ENCODE results near the gene GARIN5A.
"Not testable (repeated sequence)": the region's sequence is repeated elsewhere in the genome, so short reads cannot be mapped to it uniquely, and the experiment has no call there.

The GARIN5A gene

DNA sequence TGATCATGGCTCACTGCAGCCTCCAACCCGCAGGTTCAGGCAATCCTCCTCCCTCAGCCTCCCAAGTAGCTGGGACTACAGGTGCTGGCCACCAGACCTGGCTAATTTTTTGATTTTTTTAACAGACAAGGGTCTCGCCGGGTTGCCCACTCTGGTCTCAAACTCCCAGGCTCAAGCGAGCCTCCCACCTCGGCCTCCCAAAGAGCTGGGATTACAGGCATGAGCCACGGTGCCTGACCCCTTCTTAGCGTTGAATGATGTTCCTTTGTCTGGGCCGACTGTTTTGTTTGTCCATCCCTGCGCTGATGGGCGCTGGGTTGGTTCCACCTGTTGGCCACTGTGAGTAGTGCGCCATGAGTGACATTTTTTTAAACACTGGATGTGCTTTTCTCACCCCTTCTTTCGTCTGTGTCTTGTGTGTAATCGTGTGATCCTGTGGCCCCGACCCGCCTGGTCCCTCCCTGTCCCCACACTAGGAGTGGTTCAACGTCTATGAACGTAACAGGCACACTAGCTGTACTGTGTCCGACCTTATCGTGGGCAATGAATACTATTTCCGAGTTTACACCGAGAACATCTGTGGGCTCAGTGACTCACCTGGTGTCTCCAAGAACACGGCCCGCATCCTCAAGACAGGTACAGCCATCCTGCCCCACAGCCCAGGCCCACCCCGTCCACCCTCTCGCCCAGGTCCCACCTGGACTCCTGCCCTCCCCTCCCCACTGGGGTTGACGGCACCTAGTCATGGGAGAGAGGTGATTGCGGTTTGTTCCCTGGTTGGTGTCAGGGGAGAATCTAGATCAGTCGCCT is 15.4 kb downstream of the GARIN5A start:
- peak; percentile 33 for DNase-seq

DNA sequence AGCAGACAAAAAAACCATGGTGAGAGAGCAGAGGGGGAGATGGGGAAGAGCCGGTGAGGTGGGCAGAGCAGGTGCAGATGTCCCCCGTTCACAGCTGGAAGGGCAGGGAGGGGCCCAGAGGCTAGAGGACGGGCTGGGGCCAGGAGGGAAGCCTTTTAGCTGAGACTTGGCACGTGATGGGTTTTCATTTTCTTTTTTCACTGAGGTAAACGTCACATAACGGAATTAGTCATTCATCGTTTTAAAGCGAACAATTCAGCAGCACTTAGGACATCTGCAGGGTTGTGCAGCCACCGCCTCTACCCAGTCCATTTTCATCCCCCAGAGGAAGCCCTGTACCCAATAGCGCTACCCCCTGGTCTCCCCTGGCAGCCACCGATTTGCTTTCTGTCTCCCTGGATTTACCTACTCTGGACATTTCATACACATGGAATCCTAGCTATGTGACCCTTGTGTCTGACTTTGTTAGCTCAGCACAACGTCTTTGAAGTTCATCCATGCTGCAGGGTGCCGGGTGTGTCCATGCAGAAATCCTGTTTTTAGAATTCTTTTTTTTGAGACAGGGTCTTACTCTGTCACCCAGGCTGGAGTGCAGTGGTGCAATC is 16.4 kb downstream of the GARIN5A start:
- DNase-seq, result no peak

DNA sequence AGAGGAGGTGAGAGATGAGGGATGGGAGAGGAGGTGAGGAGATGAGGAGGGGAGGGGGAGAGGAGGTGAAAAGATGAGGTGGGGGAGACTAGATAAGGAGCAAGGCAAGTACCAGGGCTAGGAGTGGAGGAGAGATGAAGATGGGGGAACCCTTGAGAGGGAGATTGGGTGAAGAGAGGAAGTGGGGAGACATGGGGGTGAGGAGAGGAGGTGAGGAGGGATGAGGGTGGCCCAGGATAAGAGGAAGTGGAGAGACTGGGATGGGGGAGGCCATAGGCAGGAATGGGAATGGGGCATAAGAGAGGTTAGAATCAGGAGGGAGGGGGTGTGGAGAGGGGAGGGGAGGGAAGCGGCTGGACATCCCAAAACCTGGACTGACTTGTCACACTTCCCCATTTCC is 17.0 kb downstream of the GARIN5A start:
- no peak for DNase-seq

DNA sequence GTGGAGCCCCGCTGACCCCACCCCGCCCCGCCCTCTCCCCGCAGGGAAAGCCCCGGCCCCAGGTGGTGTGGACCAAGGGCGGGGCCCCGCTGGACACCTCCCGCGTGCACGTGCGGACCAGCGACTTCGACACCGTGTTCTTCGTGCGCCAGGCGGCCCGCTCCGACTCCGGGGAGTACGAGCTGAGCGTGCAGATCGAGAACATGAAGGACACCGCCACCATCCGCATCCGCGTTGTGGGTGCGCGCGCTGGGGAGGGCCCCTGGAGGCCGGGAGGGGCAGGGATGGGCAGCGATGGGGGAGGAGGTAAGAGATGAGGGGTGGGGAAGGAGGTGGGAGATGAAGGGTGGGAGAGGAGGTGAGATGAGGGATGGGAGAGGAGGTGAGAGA is 17.6 kb downstream of the GARIN5A start:
- DNase-seq, result no peak

DNA sequence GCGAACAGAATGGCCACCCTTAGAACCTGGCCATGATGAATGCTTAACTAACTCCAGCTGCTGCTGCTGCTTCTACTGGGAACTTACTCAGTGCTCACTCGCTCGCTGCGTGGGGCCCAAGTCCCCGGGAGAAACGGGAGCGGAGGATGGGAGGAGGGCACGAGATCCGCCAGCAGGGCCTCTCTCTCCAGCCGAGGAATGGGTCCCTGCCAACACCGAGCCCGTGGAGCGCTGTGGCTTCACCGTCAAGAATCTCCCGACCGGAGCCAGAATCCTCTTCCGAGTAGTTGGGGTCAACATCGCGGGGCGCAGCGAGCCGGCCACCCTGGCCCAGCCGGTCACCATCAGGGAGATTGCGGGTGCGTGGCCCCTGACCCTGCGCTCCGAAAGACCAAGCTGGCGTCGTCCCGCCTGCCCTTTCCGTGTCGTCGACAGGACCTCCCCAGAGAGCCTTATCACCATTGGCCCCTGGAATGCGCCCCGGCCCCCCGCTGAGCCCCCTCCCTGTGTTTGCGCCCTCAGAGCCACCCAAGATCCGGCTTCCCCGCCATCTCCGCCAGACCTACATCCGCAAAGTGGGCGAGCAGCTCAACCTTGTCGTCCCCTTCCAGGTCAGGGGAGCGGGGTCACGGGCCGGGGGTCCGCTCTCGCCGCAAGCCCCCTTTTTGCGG is 18.1 kb downstream of the GARIN5A start:
- DNase-seq, result no peak

DNA sequence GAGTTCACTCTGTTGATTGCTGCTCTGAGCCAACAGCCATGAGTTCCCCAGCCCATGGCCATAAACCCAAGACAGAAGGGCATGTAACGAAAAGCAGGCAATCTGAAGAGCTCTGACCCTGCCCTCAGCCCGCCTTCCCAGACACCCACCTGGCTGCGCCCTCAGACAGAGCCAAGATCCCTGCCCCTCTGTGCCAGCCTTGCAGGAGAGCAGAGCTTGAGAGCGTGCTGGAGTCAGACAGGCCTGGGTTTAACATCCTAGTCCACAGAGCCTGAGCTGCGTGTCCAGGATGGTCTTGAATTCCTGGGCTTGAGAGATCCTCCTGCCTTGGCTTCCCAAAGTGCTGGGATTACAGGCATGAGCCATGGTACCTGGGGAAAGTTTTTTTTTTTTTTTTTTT is 19.3 kb downstream of the GARIN5A start:
- no peak for DNase-seq

DNA sequence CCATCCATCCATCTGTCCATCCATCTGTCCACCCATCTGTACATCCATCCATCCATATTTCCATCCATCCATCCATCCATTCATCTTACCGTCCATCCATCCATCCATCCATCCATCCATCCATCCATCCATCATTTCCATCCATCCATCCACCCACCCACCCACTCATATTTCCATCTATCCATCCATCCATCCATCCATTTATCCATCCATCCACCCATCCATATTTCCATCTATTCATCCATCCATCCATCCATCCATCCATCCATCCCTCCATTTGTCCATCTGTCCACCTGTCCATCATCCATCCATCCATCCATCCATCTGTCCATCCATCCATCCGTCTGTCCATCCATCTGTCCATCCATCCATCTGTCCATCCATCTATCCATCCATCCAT is 20.7 kb downstream of the GARIN5A start:
- DNase-seq, result no peak

DNA sequence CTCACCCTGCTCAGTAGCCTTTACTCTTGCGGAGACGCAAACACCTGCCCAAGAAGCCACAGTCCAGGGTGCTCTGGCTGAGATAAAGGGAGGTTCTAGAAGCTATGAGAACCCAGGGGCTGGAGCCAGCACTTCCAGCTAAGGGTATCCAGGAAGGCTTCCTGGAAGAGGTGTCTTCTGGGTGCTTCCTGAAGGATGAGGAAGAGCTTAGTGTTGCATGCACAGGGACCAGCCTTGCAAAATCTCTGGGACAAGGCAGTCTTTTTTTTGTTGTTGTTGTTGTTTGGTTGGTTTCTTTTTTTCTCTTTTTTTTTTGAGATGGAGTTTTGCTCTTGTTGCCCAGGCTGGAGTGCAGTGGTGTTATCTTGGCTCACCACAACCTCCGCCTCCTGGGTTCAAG is 23.4 kb downstream of the GARIN5A start:
- no peak for DNase-seq

DNA sequence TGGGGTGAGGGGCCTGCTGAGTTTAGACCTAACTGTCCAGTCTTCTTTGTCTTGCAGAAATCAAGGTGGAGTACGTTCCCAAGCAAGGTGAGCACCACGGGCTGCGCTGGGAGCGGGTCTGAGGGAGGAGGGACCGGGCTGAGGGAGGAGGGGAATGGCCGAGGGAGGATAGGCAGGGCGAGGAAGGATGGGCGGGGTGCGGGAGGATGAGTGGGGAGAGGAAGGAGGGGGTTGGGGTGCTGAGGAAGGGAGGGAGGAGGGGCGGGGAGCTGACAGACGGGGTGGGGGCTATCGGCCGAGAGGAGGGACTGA is 25.5 kb downstream of the GARIN5A start:
- no peak for DNase-seq

DNA sequence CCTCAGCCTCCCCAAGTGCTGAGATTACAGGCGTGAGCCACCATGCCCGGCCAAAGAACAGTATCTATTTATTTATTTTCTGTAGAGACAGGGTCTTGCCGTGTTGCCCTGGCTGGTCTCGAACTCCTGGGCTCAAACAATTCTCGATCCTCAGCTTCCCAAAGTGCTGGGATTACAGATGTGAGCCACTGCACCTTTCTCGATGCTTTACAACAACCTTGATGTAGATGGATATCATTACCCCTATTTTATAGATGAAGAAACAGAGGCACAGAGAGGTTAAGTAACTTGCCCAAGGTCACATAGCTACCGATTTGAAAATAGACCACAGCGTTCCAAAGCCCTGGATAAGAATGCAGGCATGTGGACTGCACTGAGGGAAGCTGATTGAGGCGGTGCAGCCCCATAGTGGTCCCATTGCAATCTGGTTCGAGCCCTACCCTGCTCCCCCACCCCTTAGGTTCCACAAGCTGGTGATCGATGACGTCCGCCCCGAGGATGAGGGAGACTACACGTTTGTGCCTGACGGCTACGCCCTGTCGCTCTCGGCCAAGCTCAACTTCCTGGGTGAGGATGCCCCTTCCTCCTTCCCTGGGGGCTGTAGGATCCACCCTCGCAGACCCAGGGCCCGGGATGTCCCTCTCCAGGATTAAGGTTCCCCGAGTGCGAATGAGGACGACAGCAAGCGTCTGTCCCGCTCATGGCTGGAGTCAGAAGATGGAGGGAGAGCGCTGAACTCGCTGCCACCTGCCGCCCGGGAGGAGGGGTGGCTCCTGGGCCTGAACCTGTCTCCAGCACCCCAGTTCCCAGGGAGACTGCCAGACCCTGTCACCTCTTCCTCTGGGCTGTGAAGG is 26.1 kb downstream of the GARIN5A start:
- no peak for DNase-seq

DNA sequence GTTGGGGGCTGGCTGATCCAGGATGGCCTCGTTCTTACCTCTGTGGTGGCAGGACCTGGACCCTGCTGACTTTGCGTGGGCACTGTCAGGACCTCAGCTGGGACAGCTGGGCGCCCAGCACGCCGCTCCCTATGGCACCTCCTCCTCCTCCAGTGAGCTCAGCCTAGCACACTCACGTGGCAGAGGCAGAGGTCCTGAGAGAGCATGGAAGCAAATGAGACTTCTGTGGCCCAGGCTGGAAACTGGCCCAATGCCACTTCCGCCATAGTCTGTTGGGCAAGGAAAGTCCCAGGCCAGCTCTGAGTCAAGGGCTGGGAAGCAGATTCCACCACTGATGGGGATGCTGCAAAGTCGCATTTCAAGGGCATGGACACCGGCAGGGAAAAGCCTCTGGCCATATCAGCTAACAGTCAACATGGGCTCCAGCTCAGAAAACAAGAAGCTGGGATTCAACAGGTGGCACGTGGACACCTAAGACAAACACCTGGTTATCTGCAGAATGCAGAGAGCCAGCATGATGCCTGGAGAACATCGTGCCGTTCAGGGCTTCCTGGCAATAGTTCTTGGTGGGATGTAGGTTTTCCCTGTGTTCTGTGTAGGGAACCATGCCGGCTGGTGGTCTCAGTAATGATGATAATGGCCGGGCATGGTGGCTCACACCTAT is 27.3 kb downstream of the GARIN5A start:
- no peak for DNase-seq

DNA sequence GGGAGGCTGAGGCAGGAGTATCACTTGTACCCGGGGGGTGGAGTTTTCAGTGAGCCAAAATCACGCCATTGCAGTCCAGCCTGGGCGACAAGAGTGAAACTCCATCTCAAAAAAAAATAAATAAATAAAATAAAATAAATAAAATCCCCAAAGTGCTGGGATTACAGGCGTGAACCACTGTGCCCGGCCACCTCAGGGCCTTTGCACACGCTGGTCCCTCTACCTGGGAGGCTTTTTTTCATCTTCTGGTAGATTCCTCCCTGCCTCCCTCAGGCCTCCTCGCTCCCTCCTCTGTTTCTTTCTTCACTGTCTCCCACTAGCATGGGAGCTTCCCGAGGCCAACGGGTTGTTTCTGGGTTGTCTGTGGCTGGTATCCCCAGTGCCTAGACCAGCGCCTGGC is 28.9 kb downstream of the GARIN5A start:
- no peak for DNase-seq

DNA sequence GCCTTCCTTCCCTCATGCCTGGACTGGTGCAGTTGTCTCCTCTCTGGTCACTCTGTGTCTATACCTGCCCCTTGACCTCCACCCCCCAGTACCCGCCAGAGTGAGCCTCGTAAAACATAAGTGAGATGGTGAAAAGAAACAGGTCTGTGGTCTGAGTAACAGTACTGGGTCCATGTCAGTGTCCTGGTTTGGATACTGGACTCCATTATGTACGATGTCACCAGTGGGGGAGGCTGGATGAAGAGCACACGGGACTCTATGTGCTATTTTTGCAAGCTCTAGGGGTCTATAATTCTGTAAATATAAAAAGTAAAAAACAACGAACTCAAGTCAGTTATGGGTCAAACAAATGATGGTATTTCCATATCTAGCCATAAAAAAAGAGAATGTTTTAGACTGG is 29.6 kb downstream of the GARIN5A start:
- DNase-seq, result no peak

DNA sequence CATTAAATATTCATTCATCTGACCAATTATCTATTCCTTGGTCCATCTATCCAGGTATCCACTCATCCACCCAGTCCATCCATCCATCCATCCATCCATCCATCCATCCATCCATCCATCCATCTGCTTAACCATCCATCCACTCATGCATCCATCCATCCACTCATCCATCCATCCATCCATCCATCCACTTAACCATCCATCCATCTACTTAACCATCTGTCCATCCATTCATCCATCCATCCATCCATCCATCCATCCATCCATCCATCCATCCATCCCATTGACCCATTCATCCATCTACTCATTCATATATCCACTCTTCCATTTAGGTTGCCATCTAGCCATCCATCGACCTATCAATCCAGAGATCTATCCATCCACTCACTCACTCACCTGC is 32.6 kb downstream of the GARIN5A start:
- no peak for DNase-seq

DNA sequence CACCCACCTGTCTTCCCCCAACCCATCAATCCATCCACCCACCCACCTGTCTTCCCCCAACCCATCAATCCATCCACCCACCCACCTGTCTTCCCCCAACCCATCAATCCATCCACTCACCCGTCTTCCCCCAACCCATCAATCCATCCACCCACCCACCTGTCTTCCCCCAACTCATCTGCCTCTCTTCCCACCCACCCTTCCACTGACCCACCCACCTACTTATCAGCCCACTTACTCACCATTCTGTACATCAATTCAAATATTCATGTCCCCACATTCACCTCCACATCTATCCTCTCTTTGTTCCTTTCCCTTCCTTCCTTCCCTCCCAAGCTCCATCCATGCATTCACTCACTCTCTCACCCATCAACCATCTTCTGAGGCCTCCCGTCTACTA is 37.5 kb downstream of the GARIN5A start:
- DNase-seq, result not testable (repeated sequence)

DNA sequence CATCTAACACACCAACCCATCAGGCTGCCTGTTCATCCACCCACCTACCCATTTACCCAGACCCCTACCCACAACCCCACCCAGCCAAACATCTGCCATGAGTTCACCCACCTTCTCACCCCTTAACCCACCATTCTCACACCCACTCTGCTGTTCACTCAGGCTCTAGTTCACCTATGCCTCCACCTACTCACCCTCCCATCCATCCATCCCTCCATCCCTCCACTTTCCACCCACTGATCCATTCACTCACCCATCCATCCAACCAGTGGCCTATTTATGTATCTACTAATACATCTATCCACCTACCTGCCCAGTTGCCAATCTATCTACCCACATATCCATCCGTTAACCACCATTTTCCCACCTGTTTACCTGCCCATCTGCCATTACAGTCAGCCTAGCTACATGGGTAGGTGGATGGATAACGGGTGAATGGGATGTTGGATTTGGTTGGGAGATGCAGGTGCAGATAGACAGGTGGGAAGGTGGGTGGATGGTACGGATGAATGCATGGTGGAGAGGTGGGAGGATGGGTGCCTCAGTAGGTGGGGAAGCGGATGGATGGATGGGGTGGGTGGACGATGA is 38.7 kb downstream of the GARIN5A start:
- no peak for DNase-seq

DNA sequence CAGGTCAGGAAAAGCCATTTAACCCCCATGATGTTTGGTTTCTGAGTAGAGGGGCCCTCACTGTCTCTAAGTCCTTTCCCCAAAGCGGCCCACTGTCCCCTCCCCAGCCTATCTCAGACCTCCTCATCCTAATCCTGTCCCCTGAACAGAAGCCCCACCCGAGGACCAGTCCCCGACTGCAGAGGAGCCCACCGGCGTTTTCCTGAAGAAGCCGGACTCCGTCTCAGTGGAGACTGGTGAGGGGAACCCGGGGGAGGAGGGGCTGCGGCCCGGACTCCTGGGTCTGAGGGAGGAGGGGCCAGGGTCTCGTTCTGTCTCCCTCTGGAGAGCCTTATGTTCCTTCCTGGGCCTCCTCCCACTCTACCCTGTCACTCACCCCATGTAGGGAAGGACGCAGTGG is 41.0 kb downstream of the GARIN5A start:
- DNase-seq, result no peak

DNA sequence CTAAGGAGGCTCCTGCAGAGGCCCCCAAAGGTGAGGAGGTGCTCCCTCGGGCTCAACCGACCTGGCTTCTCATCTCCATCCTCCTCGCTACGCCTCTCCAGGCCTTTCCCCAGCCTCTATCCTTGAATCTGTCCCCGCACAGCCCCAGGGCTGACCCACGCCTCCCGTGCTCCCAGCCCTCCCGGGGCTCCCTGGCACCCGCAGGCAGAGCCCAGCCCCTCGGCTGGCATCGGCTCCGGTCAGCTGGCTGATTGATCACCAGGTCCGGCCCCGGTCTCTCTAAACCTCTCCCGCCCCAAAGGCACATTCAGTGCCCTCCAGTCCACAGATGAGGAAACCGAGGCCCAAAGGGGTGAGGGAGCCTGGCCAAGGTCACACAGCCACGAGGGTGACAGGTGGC is 41.4 kb downstream of the GARIN5A start:
- DNase-seq, result no peak

DNA sequence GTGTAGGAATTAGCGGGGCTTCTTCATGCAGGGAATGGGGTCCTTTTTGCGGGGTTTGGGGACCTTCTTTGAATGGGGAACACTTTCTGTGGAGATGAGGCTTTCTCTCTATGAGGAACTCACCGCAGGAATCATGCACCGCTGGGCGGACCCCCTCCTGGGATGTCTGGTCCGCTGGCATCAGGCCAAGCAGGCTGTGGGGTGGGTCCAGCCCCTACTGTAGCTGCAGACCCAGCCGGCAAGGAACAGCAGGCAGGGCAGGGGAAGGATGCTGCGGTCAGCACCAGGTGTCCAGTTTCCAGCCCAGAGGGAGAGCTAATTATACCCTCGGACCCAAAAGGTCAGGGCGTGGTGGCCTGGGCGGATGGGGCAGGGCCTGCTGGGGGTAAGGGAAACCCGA is 42.1 kb downstream of the GARIN5A start:
- no peak for DNase-seq

DNA sequence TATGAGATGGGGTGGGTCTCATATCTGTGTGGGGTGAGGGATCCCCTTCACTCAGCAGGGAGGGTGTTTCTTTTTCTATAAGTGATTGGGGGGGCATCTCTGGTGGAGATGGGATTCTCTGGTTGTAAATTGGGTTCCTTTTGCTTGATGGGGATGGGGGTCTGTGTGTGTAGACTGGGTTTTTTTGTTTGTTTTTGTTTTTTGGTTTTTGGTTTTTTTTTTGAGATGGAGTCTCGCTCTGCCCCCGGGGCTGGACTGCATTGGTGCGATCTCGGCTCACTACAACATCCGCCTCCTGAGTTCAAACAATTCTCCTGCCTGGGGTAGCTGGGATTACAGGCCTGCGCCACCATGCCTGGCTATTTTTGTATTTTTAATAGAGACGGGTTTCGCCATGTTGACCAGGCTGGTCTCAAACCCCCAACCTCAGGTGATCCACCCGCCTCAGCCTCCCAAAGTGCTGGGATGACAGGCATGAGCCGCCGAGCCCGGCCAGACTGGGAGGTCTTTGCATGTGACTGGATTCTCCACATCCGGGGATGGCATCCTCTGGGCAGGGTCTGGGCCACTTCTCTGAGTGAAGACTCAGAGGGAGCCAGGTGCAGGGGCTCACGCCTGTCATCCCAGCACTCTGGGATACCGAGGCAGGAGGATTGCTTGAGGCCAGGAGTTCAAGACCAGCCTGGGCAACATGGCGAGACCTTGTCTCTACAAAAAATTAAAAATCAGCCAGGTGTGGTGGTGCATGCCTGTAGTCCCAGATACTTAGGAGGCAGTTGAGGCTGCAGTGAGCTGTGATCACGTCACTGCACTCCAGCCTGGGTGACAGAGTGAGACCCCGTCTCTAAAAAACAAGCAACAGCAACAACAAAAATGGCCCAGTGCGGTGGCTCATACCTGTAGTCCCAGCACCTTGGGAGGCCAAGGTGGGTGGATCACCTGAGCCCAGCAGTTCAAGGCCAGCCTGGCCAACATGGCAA is 43.2 kb downstream of the GARIN5A start:
- no peak for DNase-seq
